HT1080 (cell line): ENCODE measurements around the gene ZC3H12A. TPM values are rescaled to one million over a fixed set of nuclear protein-coding genes. Genes with fewer than 3 reads are reported as not detected.

ENCODE experiments used
- DNase-seq: peaks from one replicate; pipeline ENCODE4 v3.0.0-alpha.2; 2015; ENCODE audit warnings: low read depth
- polyA plus RNA-seq, 2 experiments: library from polyadenylated mRNA; depleted of rRNA; stranded (reverse); fragments of >200 nt; gene quantifications; 2 replicates each; pipeline ENCODE4 v1.2.3, GENCODE V29; 2015
- total RNA-seq: library from RNA; depleted of rRNA; stranded (reverse); fragments of >200 nt; shearing (Covaris generic); gene quantifications from 2 replicates; pipeline ENCODE4 v1.2.3, GENCODE V29; 2014; rRNA removed

Gene ZC3H12A
- total RNA-seq = 8.7 and 9.8 TPM in 2 replicates
- 7.6 and 10.3 TPM in 2 replicates for polyA plus RNA-seq (2015; cell fraction: cytosol; rRNA removed)
- 47.2 and 49.4 TPM in 2 replicates for polyA plus RNA-seq (2015; cell fraction: nucleus; rRNA removed)

GRCh38 chr1:37474046-37474696 is at the start of gene ZC3H12A:
ZC3H12A (plus strand) TSS chr1:37474580; CDS start chr1:37475497, 917 bp downstream.
- peak; percentile 87 for DNase-seq

- no peak for DNase-seq
These were observed 49.2 kb upstream of the ZC3H12A start for GRCh38 chr1:37425221-37425620.

GRCh38 chr1:37429029-37429428 is 45.4 kb upstream of the ZC3H12A start:
- DNase-seq = no peak

GRCh38 chr1:37430103-37430985 is 44.0 kb upstream of the ZC3H12A start:
- no peak for DNase-seq

GRCh38 chr1:37432716-37433115 is 41.7 kb upstream of the ZC3H12A start:
- DNase-seq = no peak

- no peak for DNase-seq
These were observed 41.2 kb upstream of the ZC3H12A start for GRCh38 chr1:37433171-37433570.

- DNase-seq = peak; percentile 44
These were observed 39.8 kb upstream of the ZC3H12A start for GRCh38 chr1:37434292-37435225.

- DNase-seq = no peak
These were observed 37.3 kb upstream of the ZC3H12A start for GRCh38 chr1:37437087-37437486.

- no peak for DNase-seq
These were observed 36.1 kb upstream of the ZC3H12A start for GRCh38 chr1:37438037-37438868.

- no peak for DNase-seq
These were observed 35.5 kb upstream of the ZC3H12A start for GRCh38 chr1:37438869-37439343.

- no peak for DNase-seq
These were observed 34.9 kb upstream of the ZC3H12A start for GRCh38 chr1:37439349-37439995.

- no peak for DNase-seq
These were observed 32.9 kb upstream of the ZC3H12A start for GRCh38 chr1:37441490-37441889.

GRCh38 chr1:37442139-37442538 is 32.2 kb upstream of the ZC3H12A start:
- no peak for DNase-seq

GRCh38 chr1:37442644-37443043 is 31.7 kb upstream of the ZC3H12A start:
- no peak for DNase-seq

- no peak for DNase-seq
These were observed 27.5 kb upstream of the ZC3H12A start for GRCh38 chr1:37446874-37447273.

- DNase-seq = no peak
These were observed 26.2 kb upstream of the ZC3H12A start for GRCh38 chr1:37448185-37448584.

- DNase-seq = no peak
These were observed 25.5 kb upstream of the ZC3H12A start for GRCh38 chr1:37448691-37449417.

- peak; percentile 36 for DNase-seq
These were observed 24.4 kb upstream of the ZC3H12A start for GRCh38 chr1:37449936-37450335.

- DNase-seq = no peak
These were observed 22.0 kb upstream of the ZC3H12A start for GRCh38 chr1:37452416-37452815.
